Liver (tissue), 3 donors: Measurements from ENCODE around the gene SAMD4A.

Experiments
- ATF3 ChIP-seq: IDR thresholded peaks from 2 replicates; pipeline ENCODE4 v1.6.1; 2016; ENCODE audit warnings: antibody characterized with exemption
- CTCF ChIP-seq: fragments of 150-350 bp; IDR thresholded peaks from 2 replicates; pipeline ENCODE4 v1.5.1; 2017; ENCODE audit warnings: improper control_type of control experiment, low read depth, low read length; ENCODE audit not compliant: missing input control
- MAX ChIP-seq: IDR thresholded peaks from 2 replicates; pipeline ENCODE4 v1.6.1; 2016; ENCODE audit warnings: antibody characterized with exemption
- NR2F2 ChIP-seq: IDR thresholded peaks from 2 replicates; pipeline ENCODE4 v1.6.1; 2016; ENCODE audit warnings: antibody characterized with exemption
- RAD21 ChIP-seq, 2 donors: IDR thresholded peaks; 2 replicates each; pipeline ENCODE4 v1.6.1; 2016; ENCODE audit warnings: antibody characterized with exemption in 2 of 2, mild to moderate bottlenecking in 2 of 2
- TAF1 ChIP-seq: conservative IDR thresholded peaks from 2 replicates; pipeline ENCODE4 v1.6.1; 2016; ENCODE audit warnings: antibody characterized with exemption, mild to moderate bottlenecking
- YY1 ChIP-seq: IDR thresholded peaks from 2 replicates; pipeline ENCODE4 v1.6.1; 2016; ENCODE audit warnings: antibody characterized with exemption, mild to moderate bottlenecking
- TF ChIP-seq, protein P1 (sequence below): IDR thresholded peaks from 2 replicates; pipeline ENCODE4 v1.6.1; 2016; ENCODE audit warnings: antibody characterized with exemption, mild to moderate bottlenecking
- donor health status: healthy.
- donor health status: healthy.

DNA sequence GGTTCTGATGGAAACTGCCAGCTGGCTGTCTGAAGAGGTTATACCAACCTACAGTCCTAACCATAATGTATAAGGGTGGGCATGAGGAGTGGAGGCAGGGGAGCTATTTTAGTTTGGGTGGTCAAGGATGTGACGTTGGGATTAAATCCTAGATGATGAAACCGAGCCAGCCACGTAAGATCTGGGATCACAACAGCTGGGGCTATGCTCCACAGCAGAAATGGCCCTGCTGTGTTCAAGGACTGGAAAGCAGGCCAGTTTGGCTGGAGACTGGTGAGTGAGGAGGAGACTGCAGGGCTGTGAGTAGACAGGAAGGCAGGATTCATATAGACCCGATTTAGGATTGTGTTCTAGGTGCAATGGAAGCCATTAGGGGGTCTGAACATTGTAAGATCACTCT is 66.1 kb downstream of the SAMD4A start:
- TF ChIP-seq CTCF (no peak), MAX (no peak), RAD21 (IDR thresholded peaks at IDR 0.05) (no peak), TAF1 (no peak), ATF3 (no peak), NR2F2 (no peak), YY1 (no peak)
- TF ChIP-seq, protein P1, sequence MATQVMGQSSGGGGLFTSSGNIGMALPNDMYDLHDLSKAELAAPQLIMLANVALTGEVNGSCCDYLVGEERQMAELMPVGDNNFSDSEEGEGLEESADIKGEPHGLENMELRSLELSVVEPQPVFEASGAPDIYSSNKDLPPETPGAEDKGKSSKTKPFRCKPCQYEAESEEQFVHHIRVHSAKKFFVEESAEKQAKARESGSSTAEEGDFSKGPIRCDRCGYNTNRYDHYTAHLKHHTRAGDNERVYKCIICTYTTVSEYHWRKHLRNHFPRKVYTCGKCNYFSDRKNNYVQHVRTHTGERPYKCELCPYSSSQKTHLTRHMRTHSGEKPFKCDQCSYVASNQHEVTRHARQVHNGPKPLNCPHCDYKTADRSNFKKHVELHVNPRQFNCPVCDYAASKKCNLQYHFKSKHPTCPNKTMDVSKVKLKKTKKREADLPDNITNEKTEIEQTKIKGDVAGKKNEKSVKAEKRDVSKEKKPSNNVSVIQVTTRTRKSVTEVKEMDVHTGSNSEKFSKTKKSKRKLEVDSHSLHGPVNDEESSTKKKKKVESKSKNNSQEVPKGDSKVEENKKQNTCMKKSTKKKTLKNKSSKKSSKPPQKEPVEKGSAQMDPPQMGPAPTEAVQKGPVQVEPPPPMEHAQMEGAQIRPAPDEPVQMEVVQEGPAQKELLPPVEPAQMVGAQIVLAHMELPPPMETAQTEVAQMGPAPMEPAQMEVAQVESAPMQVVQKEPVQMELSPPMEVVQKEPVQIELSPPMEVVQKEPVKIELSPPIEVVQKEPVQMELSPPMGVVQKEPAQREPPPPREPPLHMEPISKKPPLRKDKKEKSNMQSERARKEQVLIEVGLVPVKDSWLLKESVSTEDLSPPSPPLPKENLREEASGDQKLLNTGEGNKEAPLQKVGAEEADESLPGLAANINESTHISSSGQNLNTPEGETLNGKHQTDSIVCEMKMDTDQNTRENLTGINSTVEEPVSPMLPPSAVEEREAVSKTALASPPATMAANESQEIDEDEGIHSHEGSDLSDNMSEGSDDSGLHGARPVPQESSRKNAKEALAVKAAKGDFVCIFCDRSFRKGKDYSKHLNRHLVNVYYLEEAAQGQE, result no peak
